Caki2 (cell line): ENCODE results near the gene HAS3. TPM values are rescaled to one million over a fixed set of nuclear protein-coding genes. Genes with fewer than 3 reads are reported as not detected.
"Not testable (repeated sequence)": the region's sequence is repeated elsewhere in the genome, so short reads cannot be mapped to it uniquely, and the experiment has no call there.

Experiments
- DNase-seq: peaks from one replicate; pipeline ENCODE4 v3.0.0-alpha.2; 2015; ENCODE audit warnings: low read depth
- in situ Hi-C: cut with HindIII; loops from 2 replicates; pipeline ENCODE4 v1.10.0; 2016; ENCODE audit warnings: low sequenced_read_pairs, low pct_unique_long_range_greater_than_20kb, mixed read lengths
- total RNA-seq: library from RNA; depleted of rRNA; stranded (reverse); fragments of >200 nt; shearing (Covaris generic); gene quantifications from 2 replicates; pipeline ENCODE4 v1.2.3, GENCODE V29; 2014; ENCODE audit warnings: low replicate concordance

The HAS3 gene
- total RNA-seq, 1 experiment from 2014 or later = 35.9 TPM

GRCh38 chr16:69112285-69113129 lies 7.1 kb downstream of the HAS3 start:
- DNase-seq = no peak
- in situ Hi-C loops = no loop called here

GRCh38 chr16:69113216-69113615 lies 7.8 kb downstream of the HAS3 start:
- in situ Hi-C loops = no loop called here

DNA sequence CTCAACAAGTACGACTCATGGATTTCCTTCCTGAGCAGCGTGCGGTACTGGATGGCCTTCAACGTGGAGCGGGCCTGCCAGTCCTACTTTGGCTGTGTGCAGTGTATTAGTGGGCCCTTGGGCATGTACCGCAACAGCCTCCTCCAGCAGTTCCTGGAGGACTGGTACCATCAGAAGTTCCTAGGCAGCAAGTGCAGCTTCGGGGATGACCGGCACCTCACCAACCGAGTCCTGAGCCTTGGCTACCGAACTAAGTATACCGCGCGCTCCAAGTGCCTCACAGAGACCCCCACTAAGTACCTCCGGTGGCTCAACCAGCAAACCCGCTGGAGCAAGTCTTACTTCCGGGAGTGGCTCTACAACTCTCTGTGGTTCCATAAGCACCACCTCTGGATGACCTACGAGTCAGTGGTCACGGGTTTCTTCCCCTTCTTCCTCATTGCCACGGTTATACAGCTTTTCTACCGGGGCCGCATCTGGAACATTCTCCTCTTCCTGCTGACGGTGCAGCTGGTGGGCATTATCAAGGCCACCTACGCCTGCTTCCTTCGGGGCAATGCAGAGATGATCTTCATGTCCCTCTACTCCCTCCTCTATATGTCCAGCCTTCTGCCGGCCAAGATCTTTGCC lies 9.0 kb downstream of the HAS3 start:
- peak; percentile 34 for DNase-seq
- in situ Hi-C loops = no loop called here

More at GRCh38 chr16:69113216-69113615, 7.8 kb downstream of the HAS3 start:
- DNase-seq = no peak

DNA sequence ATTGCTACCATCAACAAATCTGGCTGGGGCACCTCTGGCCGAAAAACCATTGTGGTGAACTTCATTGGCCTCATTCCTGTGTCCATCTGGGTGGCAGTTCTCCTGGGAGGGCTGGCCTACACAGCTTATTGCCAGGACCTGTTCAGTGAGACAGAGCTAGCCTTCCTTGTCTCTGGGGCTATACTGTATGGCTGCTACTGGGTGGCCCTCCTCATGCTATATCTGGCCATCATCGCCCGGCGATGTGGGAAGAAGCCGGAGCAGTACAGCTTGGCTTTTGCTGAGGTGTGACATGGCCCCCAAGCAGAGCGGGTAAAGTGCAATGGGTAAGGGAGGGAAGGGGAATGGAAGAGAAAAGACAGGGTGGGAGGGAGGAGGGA lies 9.5 kb downstream of the HAS3 start:
- DNase-seq = no peak
- in situ Hi-C loops = no loop called here

GRCh38 chr16:69115361-69115760 lies 9.9 kb downstream of the HAS3 start:
- no peak for DNase-seq
- in situ Hi-C loops = no loop called here

DNA sequence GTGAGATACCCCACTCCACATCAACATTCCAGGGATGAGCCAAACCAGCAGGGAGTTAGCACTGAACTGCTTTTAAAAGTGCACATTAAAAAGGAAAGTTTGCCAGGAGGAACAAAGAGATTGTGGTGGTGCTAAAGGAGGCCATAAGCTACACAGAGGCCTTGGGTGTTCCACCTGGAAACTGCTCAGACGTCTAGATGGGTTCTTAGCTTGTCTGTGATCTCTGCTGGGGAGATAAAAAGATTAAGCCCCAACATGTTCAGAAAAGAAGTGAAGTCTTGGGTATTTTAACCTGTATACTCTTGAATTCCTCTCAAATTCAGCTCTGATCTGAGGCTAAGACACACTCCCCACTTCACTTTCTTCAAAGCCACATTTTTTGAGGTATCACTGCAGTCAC lies 10.4 kb downstream of the HAS3 start:
- in situ Hi-C loops = no loop called here
- no peak for DNase-seq

- in situ Hi-C loops = no loop called here
Measured at GRCh38 chr16:69116256-69116875, 10.9 kb downstream of the HAS3 start.

DNA sequence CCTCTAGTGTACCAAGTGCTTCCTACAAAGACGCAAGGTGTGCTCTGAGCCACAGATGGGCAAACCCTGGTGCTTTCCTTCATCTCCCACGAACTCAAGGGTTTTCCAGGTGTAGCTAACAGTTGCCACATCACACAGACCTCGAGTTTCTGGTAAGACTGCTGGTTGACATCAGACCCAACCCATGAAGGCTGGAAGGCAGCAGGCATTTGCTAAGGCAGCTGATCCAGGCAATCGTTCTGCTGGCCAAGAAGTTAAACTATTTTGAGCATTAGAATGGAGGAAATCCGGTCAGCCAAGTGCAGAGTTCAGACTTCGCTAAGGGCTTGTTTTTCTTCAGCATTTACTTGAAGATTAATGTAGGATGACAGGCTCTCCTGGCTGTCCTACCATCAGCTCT lies 11.5 kb downstream of the HAS3 start:
- in situ Hi-C loops = no loop called here
- no peak for DNase-seq

More at GRCh38 chr16:69116256-69116875, 10.9 kb downstream of the HAS3 start:
- DNase-seq = no peak

DNA sequence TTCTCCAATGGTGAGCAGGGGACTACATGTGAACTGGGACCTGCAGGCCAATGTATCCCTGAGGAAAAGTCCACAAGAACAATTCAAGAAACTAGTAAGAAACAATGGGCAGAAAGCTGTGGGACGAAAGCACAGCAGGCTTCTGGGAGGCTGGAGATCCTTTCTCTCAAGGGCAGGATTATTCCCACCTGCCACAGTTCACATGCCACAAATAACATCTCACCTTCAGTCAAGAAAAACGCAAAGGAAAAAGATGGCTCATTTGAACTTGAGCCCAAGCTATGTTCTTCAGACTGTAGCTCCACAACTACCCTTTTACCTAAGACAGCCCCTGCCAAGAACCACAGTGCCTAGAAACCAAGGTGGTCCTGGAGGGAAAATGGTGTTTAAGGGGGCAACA lies 13.0 kb downstream of the HAS3 start:
- DNase-seq = no peak
- in situ Hi-C loops = no loop called here

- in situ Hi-C loops = no loop called here
- no peak for DNase-seq
Measured at GRCh38 chr16:69118994-69119393, 13.5 kb downstream of the HAS3 start.

DNA sequence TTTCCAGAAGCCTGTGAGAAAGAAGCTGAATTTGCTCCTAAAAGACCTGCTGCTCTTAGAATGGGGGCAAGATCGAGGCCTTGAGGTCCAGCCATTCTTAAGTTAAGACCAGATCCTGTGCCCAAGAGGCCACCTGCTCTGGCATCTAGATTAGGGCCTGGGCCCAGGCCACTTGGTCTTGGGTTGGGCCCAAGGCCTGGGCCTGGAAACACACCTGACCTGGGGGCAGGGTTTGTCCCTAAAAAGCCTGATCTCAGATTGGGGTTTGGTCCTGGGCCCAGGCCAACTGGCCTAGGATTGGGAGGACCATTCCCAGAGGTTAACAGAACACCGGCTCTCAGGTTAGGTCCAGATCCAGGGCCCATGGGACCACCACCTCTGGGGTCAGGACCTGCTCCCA lies 14.1 kb downstream of the HAS3 start:
- in situ Hi-C loops = no loop called here
- DNase-seq = no peak

GRCh38 chr16:69120096-69120664 lies 14.7 kb downstream of the HAS3 start:
- in situ Hi-C loops = no loop called here
- DNase-seq = no peak

DNA sequence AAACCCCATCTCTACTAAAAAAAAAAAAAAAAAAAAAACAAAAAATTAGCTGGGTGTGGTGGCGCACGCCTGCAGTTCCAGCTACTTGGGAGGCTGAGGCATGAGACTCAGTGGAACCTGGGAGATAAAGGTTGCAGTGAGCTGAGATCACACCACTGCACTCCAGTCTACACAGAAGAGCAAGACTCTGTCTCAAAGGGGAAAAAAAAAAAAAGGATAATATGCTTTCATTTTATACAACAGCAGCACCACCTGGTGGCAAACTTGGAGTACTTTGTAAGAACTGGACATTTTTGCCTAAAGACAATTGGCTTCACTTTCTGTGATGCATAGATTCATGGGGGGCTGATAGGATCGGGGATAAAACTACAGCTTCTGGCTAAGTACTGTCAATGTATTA lies 18.5 kb downstream of the HAS3 start:
- in situ Hi-C loops = no loop called here
- DNase-seq = peak; percentile 33

- in situ Hi-C loops, DNase-seq: not testable (repeated sequence)
Measured at GRCh38 chr16:69124406-69124805, 19.0 kb downstream of the HAS3 start.

- in situ Hi-C loops, DNase-seq: not testable (repeated sequence)
Measured at GRCh38 chr16:69124961-69125360, 19.5 kb downstream of the HAS3 start.

- DNase-seq = no peak
- in situ Hi-C loops = no loop called here
Measured at GRCh38 chr16:69126221-69126620, 20.8 kb downstream of the HAS3 start.

DNA sequence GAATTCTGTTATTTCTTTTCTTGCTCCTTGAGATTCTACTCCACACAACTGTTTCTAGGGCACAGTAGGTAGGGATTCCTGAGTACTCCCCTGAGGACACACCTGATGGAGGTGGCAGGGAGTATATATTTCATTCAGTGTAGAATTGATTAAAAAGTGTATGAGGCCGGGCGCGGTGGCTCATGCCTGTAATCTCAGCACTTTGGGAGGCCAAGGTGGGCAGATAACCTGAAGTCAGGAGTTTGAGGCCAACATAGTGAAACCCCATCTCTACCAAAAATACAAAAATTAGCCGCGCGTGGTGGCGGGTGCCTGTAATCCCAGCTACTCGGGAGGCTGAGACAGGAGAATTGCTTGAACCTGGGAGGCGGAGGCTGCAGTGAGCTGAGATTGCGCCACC lies 21.3 kb downstream of the HAS3 start:
- DNase-seq, in situ Hi-C loops: not testable (repeated sequence)

DNA sequence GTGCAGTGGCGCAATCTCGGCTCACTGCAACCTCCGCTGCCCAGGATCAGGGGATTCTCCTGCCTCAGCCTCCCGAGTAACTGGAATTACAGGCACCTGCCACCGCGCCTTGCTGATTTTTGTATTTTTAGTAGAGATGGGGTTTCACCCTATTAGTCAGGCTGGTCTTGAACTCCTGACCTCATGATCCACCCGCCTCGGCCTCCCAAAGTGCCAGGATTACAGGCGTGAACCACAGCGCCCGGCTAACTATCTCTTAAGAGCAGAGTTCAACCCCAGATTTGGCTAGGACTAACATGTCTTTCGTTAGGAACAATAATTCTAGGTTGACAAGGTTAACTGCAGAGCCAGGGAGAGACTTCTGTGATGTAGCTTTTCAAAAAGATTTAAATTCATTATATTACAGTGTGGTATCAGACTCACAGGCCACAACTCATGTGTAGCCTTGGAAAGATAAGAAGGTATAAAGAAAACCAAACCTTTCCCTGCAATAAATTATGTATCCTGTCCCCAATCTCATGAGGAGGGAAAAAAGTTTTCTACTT lies 22.6 kb downstream of the HAS3 start:
- in situ Hi-C loops = no loop called here
- DNase-seq = no peak

GRCh38 chr16:69130461-69130860 lies 25.0 kb downstream of the HAS3 start:
- DNase-seq = no peak
- in situ Hi-C loops = no loop called here
